ENCODE data around the gene ISM2.

Gene ISM2

DNA sequence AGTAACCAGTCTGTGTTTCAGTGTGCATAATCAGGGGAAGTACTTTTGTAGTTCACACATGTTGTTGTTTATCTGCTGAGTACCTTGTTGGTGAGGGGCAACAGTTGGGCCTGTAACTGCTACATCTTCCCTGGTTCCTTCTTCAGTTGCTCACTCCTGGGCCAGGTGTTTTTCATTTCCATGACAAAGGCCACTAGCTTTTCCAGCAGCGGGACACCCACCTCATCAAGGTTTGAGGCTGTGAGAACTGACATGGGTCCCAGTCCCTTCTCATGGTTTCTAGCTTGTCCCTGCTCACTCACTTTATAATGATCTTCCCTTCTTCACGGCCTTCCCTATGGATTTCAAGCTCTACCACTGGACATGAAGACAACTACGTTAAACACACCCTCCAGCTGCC lies 73.8 kb downstream of the ISM2 start:
- DNase-seq (ENCODE audit: low spot score): no peak
- no peak for TF ChIP-seq CTCF (IDR thresholded peaks at IDR 0.05; ENCODE audit: extremely low read depth, insufficient read depth, missing control alignments)
- in situ Hi-C loops (cut with MboI; ENCODE audit: low pct_unique_long_range_greater_than_20kb, low sequenced_read_pairs, unreplicated experiment): no loop called here
